ENCODE measurements around the gene SDSL. TPM values are rescaled to one million over a fixed set of nuclear protein-coding genes. Genes with fewer than 3 reads are reported as not detected.

The SDSL gene
- total RNA-seq, 2 donors from 2014 or later, result 7.5 to 15.2 TPM

- intact Hi-C loops (cut with DNase I), result no loop called here
- 1 to 5% methylated on average over 12 to 58 of the region's 58 CpGs for WGBS, 2 donors
- TF ChIP-seq CTCF (IDR thresholded peaks at IDR 0.05) (no peak), POLR2A (IDR thresholded peaks at IDR 0.05) (no peak)
Observed at GRCh38 chr12:113476176-113476986, 54.2 kb downstream of the SDSL start.

GRCh38 chr12:113477171-113477841 is 55.1 kb downstream of the SDSL start:
- 2 to 7% methylated on average over 7 of the region's 7 CpGs for WGBS, 2 donors
- intact Hi-C loops (cut with DNase I), result no loop called here
- ATAC-seq, result no peak

More at GRCh38 chr12:113476176-113476986, 54.2 kb downstream of the SDSL start:
- Histone ChIP-seq H3K9me3 (no peaks in the 10 kb centered on the region), H3K36me3 (replicated peaks in 1 of 2; ENCODE audit: insufficient read depth in 1 of 2, low read depth in 2 of 2) (no peaks in the 10 kb centered on the region), H3K4me1 (no peaks in the 10 kb centered on the region), H3K4me3 (no peak overlapping the region), H3K27ac (no peak overlapping the region), H3K27me3 (peaks cover 0 to 28% of the 10 kb centered on the region in 2 donors)
- no peak for ATAC-seq
- no peak for DNase-seq

GRCh38 chr12:113477842-113478215 is 55.6 kb downstream of the SDSL start:
- no peak for DNase-seq
- Histone ChIP-seq H3K27me3 (peaks cover 0 to 33% of the 10 kb centered on the region in 2 donors), H3K9me3 (no peaks in the 10 kb centered on the region), H3K4me1 (no peaks in the 10 kb centered on the region), H3K4me3 (no peak overlapping the region), H3K27ac (no peak overlapping the region), H3K36me3 (replicated peaks in 1 of 2; ENCODE audit: insufficient read depth in 1 of 2, low read depth in 2 of 2) (no peaks in the 10 kb centered on the region)
- no peak for ATAC-seq
- WGBS, 2 donors, result 12 to 19% methylated on average over 3 of the region's 3 CpGs
- TF ChIP-seq POLR2A (IDR thresholded peaks at IDR 0.05), result no peak
- no peak for TF ChIP-seq CTCF (IDR thresholded peaks at IDR 0.05)
- intact Hi-C loops (cut with DNase I), result no loop called here

More at GRCh38 chr12:113477171-113477841, 55.1 kb downstream of the SDSL start:
- Histone ChIP-seq H3K4me1 (no peaks in the 10 kb centered on the region), H3K9me3 (no peaks in the 10 kb centered on the region), H3K27me3 (peaks cover 0 to 32% of the 10 kb centered on the region in 2 donors), H3K4me3 (no peak overlapping the region), H3K36me3 (replicated peaks in 1 of 2; ENCODE audit: insufficient read depth in 1 of 2, low read depth in 2 of 2) (no peaks in the 10 kb centered on the region), H3K27ac (no peak overlapping the region)
- no peak for TF ChIP-seq POLR2A (IDR thresholded peaks at IDR 0.05)
- TF ChIP-seq CTCF (IDR thresholded peaks at IDR 0.05), result no peak
- DNase-seq, result no peak

- no peak overlapping the region for H3K4me3 ChIP-seq
- no peak for DNase-seq
- intact Hi-C loops (cut with DNase I), result no loop called here
- H3K27ac ChIP-seq, result no peak overlapping the region
- TF ChIP-seq CTCF (IDR thresholded peaks at IDR 0.05), result no peak
- TF ChIP-seq POLR2A (IDR thresholded peaks at IDR 0.05), result no peak
- no peak for ATAC-seq
- no peaks in the 10 kb centered on the region for H3K36me3 ChIP-seq (replicated peaks in 1 of 2; ENCODE audit: insufficient read depth in 1 of 2, low read depth in 2 of 2)
- no peaks in the 10 kb centered on the region for H3K4me1 ChIP-seq
- H3K9me3 ChIP-seq, result no peaks in the 10 kb centered on the region
- peaks cover 0 to 33% of the 10 kb centered on the region in 2 donors for H3K27me3 ChIP-seq
- 5 to 9% methylated on average over 35 of the region's 41 CpGs for WGBS, 2 donors
Observed at GRCh38 chr12:113478351-113479011, 56.3 kb downstream of the SDSL start.

Data from body of pancreas (tissue), 4 donors.